Gastroesophageal sphincter (tissue), 4 donors: ENCODE data around the gene MNT. TPM values are rescaled to one million over a fixed set of nuclear protein-coding genes. Genes with fewer than 3 reads are reported as not detected.

ENCODE experiments used
- ATAC-seq: fragments of 150-250 bp; one replicate; pipeline ENCODE4 v1.9.1; 2016; ENCODE audit warnings: mild to moderate bottlenecking, moderate library complexity
- H3K27ac ChIP-seq, 4 donors: fragments of 200-600 bp; sonication (generic) in 3 of 4; 1 replicate in 3 of 4; 2 replicates in 1 of 4; pipeline ENCODE4 v1.5.1; 2016 to 2019
- H3K27me3 ChIP-seq: fragments of 200-600 bp; sonication (generic); one replicate; pipeline ENCODE4 v1.5.1; 2019
- H3K36me3 ChIP-seq, 2 donors: fragments of 200-600 bp; sonication (generic); one replicate each; pipeline ENCODE4 v1.5.1; 2019; ENCODE audit warnings: control low read depth in 1 of 2
- H3K4me1 ChIP-seq, 3 donors: fragments of 200-600 bp; sonication (generic); 1 replicate in 2 of 3; 2 replicates in 1 of 3; pipeline ENCODE4 v1.5.1; 2016 to 2019; ENCODE audit warnings: control low read depth in 2 of 3
- H3K4me3 ChIP-seq, 2 donors: fragments of 200-600 bp; sonication (generic); one replicate each; pipeline ENCODE4 v1.5.1; 2019; ENCODE audit warnings: mild to moderate bottlenecking in 1 of 2, moderate library complexity in 1 of 2
- H3K9me3 ChIP-seq, 3 donors: fragments of 200-600 bp; sonication (generic); one replicate each; pipeline ENCODE4 v1.5.1; 2017 to 2019; ENCODE audit warnings: control low read depth in 2 of 3
- EP300 ChIP-seq: sonication (generic); formaldehyde crosslinking; IDR thresholded peaks from one replicate; pipeline ENCODE4 v1.6.1; 2017; ENCODE audit warnings: antibody characterized with exemption, mild to moderate bottlenecking
- POLR2A ChIP-seq, 2 donors: fragments of 450-650 bp; IDR thresholded peaks; one replicate each; pipeline ENCODE4 v1.6.1; 2017; ENCODE audit warnings: antibody characterized with exemption in 2 of 2, mild to moderate bottlenecking in 2 of 2, moderate library complexity in 1 of 2
- POLR2AphosphoS5 ChIP-seq: sonication (generic); formaldehyde crosslinking; IDR thresholded peaks from one replicate; pipeline ENCODE4 v1.6.1; 2017; ENCODE audit warnings: antibody characterized with exemption
- WGBS, 2 donors: methylation state at CpG; one replicate each; pipeline ENCODE4 v1.1.5; 2018; ENCODE audit warnings: low coverage in 1 of 2; 5-methylcytosine and 5-hydroxymethylcytosine counted together
- total RNA-seq, 4 donors: library from RNA; depleted of rRNA; stranded (reverse); fragments of >200 nt; gene quantifications; one replicate each; pipeline ENCODE4 v1.1.0, GENCODE V29; 2016
- TF ChIP-seq, protein P1 (sequence below), 4 experiments: fragments of 200-600 bp in 2 of 4; fragments of 450-650 bp in 2 of 4; sonication (generic) in 1 of 4; IDR thresholded peaks; one replicate each; pipeline ENCODE4 v1.5.1; 2017 to 2019; ENCODE audit warnings: antibody characterized with exemption in 4 of 4, mild to moderate bottlenecking in 2 of 4, moderate library complexity in 2 of 4

Gene MNT
- total RNA-seq, 4 donors from 2014 or later = 11.8 to 12.7 (median 12.3) TPM

DNA sequence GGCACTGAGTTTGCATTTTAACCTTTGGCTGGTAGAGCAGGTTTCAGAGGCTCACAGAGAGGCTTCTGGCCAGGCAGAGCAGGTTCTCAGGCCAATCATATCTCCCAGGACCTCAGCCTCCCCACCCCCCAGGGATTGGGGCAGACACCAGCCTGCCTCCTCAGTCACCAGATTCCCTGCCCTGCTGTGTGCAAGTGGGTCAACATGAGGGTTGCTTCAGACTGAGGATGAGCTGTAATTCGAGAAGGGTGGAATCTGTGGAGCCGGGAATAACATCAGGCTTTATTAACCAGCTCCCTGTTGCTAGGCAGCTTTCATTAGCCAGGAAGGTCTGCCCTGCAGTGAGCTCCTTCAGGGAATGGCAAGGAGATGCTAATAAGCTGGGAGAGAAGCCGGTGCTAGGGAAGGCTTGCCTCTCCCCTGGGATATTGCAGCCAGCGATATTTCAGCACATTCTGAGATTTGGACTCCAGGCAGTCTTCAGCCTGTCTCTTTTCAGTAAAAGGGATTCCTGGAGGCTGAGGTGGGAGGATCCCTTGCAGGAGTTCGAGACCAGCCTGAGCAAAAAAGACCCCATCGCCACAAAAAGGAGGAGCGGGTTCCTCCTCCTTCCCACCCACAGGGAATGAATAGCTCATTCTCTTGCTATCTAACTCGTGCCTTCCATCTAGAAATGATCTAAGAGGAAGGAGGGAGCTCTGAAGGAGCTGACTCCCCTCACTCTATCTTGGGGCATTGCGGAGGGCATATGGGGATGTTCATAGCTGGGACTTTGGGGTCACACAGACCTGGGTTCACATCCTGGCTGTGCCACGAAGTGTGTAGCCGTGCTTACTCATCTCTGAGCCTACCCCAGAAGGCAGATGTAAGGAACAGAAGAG is 52.8 kb downstream of the MNT start:
- H3K36me3 ChIP-seq = peaks cover 0 to 31% of the 10 kb centered on the region in 2 donors
- peaks cover 0 to 16% (median 0%) of the 10 kb centered on the region in 3 donors for H3K4me1 ChIP-seq
- ATAC-seq = peak; percentile 87
- H3K27ac ChIP-seq = no peak overlapping the region
- WGBS, 2 donors = 52 to 77% methylated on average over 5 to 6 of the region's 11 CpGs
- TF ChIP-seq POLR2AphosphoS5 (no peak), EP300 (no peak), POLR2A (IDR thresholded peaks at IDR 0.05) (no peak)
- TF ChIP-seq, protein P1, sequence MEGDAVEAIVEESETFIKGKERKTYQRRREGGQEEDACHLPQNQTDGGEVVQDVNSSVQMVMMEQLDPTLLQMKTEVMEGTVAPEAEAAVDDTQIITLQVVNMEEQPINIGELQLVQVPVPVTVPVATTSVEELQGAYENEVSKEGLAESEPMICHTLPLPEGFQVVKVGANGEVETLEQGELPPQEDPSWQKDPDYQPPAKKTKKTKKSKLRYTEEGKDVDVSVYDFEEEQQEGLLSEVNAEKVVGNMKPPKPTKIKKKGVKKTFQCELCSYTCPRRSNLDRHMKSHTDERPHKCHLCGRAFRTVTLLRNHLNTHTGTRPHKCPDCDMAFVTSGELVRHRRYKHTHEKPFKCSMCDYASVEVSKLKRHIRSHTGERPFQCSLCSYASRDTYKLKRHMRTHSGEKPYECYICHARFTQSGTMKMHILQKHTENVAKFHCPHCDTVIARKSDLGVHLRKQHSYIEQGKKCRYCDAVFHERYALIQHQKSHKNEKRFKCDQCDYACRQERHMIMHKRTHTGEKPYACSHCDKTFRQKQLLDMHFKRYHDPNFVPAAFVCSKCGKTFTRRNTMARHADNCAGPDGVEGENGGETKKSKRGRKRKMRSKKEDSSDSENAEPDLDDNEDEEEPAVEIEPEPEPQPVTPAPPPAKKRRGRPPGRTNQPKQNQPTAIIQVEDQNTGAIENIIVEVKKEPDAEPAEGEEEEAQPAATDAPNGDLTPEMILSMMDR (IDR thresholded peaks at IDR 0.05) = no peak
- no peaks in the 10 kb centered on the region for H3K27me3 ChIP-seq
- no peak overlapping the region for H3K4me3 ChIP-seq
- no peaks in the 10 kb centered on the region for H3K9me3 ChIP-seq

DNA sequence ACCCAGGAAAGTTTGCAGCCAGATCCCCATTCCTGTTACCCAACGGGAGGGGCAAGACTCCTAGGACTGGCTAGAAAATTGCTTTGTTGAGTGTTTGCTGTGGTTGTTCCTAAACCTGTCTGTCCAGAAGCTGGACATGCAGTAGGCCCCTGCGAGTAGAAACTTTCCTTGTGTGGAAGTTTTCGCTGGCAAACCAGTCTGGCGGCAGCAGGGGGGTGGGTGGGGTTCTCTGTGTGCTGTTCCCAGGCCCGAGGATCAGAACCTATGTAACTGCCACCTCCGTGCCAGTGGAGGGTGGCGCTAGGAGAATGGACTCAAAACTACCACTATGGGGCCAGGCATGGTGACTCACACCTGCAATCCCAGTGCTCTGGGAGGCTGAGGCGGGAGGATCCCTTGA is 54.4 kb downstream of the MNT start:
- no peak for ATAC-seq
- Histone ChIP-seq H3K27me3 (no peaks in the 10 kb centered on the region), H3K4me1 (peaks cover 0 to 12% (median 0%) of the 10 kb centered on the region in 3 donors), H3K27ac (no peak overlapping the region), H3K36me3 (peaks cover 0 to 47% of the 10 kb centered on the region in 2 donors), H3K4me3 (no peak overlapping the region), H3K9me3 (no peaks in the 10 kb centered on the region)
- WGBS, 2 donors = no CpG with 5 or more reads among the region's 8 CpGs
- TF ChIP-seq, protein P1 (IDR thresholded peaks at IDR 0.05) = no peak
- no peak for TF ChIP-seq POLR2A (IDR thresholded peaks at IDR 0.05)
- TF ChIP-seq POLR2AphosphoS5 = no peak
- no peak for TF ChIP-seq EP300

DNA sequence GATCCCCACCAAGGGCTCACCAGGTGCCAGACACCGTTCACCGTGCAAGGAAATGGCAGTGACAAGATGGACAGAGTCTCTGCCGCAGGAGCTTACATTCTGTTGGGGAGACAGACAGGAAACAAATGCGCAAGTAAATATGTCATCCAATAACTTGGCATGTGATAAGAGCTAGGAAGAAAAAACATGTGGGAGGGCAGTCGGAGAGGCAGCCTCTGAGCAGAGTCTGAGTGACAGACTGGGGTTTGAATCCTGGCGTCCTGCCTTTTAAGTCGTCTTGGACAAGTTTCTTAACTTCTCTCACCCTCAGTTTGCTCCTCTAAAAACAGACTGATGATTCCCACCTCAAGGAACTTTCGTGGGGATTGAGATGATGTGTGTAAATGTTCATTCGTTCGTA is 56.3 kb downstream of the MNT start:
- H3K4me1 ChIP-seq = peaks cover 0 to 12% (median 0%) of the 10 kb centered on the region in 3 donors
- TF ChIP-seq POLR2AphosphoS5 (no peak), EP300 (no peak), POLR2A (IDR thresholded peaks at IDR 0.05) (no peak)
- WGBS, 2 donors = 81 to 92% methylated on average over 6 to 8 of the region's 10 CpGs
- no peak for ATAC-seq
- H3K27ac ChIP-seq = no peak overlapping the region
- H3K9me3 ChIP-seq = no peaks in the 10 kb centered on the region
- H3K36me3 ChIP-seq = peaks cover 0 to 55% of the 10 kb centered on the region in 2 donors
- no peaks in the 10 kb centered on the region for H3K27me3 ChIP-seq
- H3K4me3 ChIP-seq = no peak overlapping the region

DNA sequence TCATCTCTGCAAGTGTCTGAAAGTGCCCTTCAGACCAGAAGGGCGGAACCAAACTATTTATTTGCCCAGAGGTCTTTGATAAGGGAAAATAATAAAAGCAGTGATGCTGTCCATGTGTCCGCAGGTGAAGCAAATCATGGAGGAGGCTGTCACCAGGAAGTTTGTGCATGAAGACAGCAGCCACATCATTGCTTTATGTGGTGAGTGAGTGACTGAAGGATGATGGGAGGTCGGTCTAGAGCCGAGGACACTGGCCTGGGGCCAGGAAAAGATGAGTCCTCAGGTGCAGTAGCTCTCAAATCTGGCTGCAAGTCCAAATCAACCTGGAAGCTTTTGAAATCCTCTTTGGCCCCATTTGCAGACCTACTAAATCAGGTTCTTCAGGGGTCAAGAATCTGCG is 57.4 kb downstream of the MNT start:
- H3K4me3 ChIP-seq = no peak overlapping the region
- ATAC-seq = no peak
- H3K27me3 ChIP-seq = no peaks in the 10 kb centered on the region
- no peak overlapping the region for H3K27ac ChIP-seq
- WGBS, 2 donors = 20 to 66% methylated on average over 2 to 5 of the region's 5 CpGs
- peaks cover 0 to 55% of the 10 kb centered on the region in 2 donors for H3K36me3 ChIP-seq
- TF ChIP-seq, protein P1 (IDR thresholded peaks at IDR 0.05) = no peak
- TF ChIP-seq EP300 (no peak), POLR2AphosphoS5 (no peak), POLR2A (IDR thresholded peaks at IDR 0.05) (no peak)
- peaks cover 0 to 18% (median 0%) of the 10 kb centered on the region in 3 donors for H3K4me1 ChIP-seq
- H3K9me3 ChIP-seq = no peaks in the 10 kb centered on the region

DNA sequence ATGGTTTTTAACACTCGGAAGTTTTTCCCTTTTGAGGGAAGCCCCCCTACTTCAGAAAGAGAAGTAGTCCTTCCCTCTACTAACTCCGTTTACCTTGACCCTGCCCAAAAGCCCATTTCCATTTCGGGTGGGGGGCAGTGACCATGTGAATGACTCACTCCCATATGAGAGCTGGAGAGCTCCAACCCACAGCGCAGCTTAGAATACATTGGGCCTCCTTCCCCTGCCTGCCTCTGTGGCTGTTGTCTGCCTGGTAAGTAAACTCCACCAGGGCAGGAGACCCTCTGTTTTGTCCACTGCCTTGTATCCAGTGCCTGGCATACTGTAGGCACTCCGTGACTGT is 62.6 kb downstream of the MNT start:
- H3K9me3 ChIP-seq = no peaks in the 10 kb centered on the region
- no peaks in the 10 kb centered on the region for H3K27me3 ChIP-seq
- TF ChIP-seq POLR2A (IDR thresholded peaks at IDR 0.05) = no peak
- TF ChIP-seq POLR2AphosphoS5 = no peak
- TF ChIP-seq, protein P1 (IDR thresholded peaks at IDR 0.05) = no peak
- no peak for TF ChIP-seq EP300
- WGBS, 2 donors = 7% methylated on average over 3 of the region's 5 CpGs; no CpG with 5 or more reads in 1 of the 2 donors
- no peak for ATAC-seq
- peak overlapping the region in 3 of 4 donors; percentile 95 for H3K27ac ChIP-seq
- H3K36me3 ChIP-seq = peaks cover 0 to 47% of the 10 kb centered on the region in 2 donors
- H3K4me1 ChIP-seq = peaks cover 0 to 40% (median 5%) of the 10 kb centered on the region in 3 donors
- H3K4me3 ChIP-seq = peak overlapping the region; percentile 75 to 98
